HG03060 (cell line): ENCODE measurements around the gene SAG.
"Not testable (repeated sequence)": the region's sequence is repeated elsewhere in the genome, so short reads cannot be mapped to it uniquely, and the experiment has no call there.

Experiments used
- ATAC-seq: cut with Tn5 transposase; IDR thresholded peaks from one replicate; pipeline ENCODE4 v1.9.1; 2021; ENCODE audit warnings: low read depth, moderate number of reproducible peaks; ENCODE audit not compliant: unreplicated experiment

SAG gene

DNA sequence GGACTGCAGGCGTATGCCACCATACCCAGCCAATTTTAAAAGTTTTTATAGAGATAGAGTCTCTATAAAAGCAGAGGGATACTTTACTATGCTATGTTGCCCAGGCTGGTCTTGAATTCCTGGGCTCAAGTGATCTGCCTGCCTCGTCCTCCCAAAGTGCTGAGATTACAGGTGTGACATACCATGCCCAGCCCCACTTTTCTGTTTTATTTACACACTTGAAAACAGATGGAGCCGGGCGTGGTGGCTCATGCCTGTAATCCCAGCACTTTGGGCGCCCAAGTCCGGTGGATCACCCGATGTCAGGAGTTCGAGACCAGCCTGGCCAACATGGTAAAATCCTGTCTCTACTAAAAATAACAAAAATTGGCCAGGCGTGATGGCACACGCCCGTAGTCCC lies 67.2 kb downstream of the SAG start:
- not testable (repeated sequence) for ATAC-seq

DNA sequence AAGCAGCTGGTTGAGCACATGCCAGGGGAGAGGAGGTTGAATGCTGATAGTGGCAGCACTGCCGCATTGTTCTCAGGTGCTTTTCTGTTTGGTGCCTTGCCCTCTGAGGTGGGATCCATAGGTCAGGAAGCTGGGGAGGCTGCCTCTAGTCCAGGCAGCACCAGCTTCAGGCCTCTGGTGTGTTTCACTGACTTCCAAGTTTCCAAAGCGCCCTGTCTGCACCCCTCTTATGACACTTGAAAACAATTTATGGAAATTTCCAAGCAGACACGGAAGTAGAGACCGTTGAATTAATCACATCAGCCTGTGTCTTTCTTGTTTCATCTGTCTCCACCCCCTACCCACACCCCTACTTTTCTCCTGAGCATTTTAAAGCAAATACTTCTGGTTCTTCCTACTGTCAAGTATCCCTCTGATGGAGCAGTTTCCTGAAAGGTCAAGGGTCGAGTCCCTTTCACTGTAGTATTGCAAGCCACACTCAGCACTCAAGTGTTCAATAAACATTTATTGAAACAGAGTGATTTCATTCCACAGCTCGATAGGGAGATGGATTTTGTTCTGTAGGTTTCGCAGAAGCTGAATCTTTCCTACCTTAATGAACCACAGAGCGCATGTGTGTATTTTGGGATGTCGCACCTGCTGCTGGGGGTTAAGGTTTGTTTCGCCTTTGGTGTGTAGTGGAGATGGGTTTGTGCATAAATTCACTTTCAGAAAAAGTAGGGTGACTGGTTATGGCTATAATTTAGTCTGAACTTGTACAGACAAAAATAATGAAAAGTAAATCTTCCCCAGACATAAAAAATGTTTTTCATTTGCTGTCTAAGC lies 68.1 kb downstream of the SAG start:
- ATAC-seq = no peak

DNA sequence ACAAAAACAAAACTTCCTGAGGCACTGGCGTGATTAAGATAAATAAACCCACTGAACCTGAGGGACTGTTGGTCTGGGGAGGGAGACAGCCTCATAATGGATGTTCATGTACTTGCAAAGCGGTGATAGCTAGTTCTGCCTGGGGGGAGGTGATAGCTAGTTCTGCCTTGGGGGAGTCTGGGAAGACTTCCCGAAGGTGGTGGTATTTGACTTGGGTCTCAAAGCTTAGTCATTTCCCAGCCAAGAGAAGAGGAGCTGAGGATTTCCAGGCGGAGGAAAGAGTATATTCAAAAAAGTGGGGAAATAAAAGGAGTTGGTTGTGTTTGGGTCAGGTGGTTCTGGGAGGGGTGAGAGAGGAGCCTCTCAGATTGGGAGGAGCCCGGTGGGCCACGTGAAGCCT lies 71.4 kb downstream of the SAG start:
- no peak for ATAC-seq

- no peak for ATAC-seq
Measured at GRCh38 chr2:233379441-233379840, 71.8 kb downstream of the SAG start.

DNA sequence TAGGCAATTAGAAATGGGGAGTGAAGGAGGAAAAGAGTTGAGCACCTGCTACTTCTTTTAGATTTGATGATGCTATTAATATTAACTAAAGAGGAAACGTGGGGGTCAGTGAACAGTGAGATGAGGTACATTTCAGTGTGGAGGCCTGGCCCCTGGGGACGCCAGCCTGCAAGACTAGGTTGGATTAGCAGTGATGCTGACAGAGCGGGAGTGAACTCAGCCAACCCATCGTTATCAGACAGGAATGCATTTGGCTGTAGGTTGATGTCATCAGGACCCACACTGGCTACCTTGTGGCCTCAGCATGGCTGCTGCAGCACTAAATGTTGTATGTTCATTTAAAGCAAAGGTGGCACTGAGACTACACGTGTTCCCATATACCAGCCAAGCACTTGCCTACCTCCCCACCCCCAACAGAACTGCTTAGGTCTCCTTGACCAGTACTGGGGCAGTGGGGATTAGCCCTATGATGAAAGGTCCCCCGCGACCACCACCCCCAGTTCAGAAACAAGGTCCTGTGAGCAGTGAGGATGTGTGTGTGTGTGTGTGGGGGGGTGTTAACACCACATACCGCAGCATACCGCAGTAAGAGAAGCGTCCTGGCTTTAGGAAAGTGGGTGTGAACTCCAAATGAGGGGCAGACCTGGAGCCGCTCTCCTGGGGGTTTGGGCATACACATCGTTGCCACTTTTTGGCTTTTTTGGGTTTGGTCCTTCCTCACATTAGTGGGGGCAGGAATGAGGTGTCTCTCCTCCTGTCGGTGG lies 72.7 kb downstream of the SAG start:
- no peak for ATAC-seq

GRCh38 chr2:233380995-233381637 lies 73.5 kb downstream of the SAG start:
- no peak for ATAC-seq

- ATAC-seq = no peak
Measured at GRCh38 chr2:233381638-233381995, 74.0 kb downstream of the SAG start.

GRCh38 chr2:233384015-233384414 lies 76.4 kb downstream of the SAG start:
- ATAC-seq = no peak

GRCh38 chr2:233384811-233385488 lies 77.3 kb downstream of the SAG start:
- no peak for ATAC-seq

DNA sequence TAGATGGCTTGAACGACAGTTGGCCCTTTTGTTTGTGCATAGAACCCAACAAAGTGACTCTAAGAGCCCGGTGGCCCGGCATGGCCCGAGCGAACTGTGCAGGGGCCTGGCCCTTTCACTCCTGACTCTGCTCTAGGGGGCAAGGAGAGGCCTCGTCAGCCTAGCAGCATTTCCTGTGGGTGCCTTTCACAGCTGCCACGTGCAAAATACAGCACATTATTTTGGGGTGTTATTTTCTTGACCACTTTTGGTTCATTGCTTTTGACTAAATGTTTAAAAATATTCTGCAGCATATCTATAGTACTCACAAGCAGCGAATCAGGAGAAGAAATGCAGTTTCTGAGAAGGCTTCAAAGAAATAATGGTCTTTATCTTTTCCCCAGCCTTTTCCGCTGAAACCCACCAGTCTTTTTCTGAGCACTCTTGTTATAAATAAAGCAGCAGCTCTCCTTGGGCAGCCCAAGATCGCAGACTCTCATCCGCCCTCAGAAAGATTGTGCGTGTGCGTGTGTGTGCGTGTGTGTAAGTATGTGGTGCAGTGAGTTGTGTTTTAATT lies 78.0 kb downstream of the SAG start:
- ATAC-seq = no peak

DNA sequence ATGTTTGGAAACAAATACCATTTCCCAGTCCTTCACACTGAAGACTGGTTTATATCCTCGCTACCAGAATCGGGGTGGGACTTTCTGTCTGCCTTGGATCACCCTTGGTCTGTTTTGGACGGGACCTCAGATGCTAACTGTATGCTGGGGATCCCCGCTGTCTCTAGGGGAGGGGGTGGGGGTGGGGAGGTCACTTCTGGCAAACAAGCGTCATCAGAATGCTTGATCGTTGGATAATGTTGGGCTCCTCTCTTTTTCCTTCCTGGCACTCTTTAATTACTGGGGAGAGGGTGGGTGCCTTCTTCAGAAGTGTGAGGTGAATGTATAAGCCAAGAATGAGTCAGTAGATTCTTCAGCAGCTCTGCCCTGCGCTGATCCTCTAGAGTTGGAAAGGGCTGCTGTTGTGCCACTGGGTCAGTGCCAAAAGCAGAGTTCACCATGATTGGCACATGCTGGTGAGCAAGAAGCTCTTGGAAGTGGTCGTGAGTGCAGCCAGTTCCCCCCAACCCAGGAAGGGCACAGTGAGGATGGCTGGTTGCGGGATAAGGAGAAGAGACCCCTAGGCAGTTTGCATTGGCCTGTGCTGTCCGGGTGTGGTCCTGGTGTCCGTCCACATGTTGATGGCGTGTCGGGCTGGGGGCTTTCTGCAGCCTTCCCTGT lies 78.9 kb downstream of the SAG start:
- no peak for ATAC-seq

DNA sequence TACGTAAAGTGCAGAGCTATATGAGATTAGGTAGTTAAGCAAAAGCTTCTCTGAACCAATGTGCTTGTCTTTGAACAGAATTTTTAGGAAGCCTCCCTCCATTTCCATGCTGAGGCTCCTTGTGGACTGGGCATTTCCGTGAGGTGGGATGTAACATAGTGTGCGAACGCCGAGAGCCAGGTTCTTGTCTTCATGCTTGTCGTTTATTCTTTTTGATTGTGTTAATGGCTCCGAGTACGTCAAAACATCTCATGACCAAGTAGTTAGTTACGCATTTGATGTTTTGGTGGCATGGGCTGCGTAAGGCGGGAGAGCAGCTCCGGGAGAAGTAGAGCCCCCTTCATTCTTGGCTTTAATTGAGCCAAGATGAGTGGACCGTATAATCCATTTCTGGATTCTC lies 79.6 kb downstream of the SAG start:
- no peak for ATAC-seq

GRCh38 chr2:233387667-233388528 lies 80.3 kb downstream of the SAG start:
- no peak for ATAC-seq

- ATAC-seq = no peak
Measured at GRCh38 chr2:233389601-233390125, 82.0 kb downstream of the SAG start.

- no peak for ATAC-seq
Measured at GRCh38 chr2:233395687-233396086, 88.1 kb downstream of the SAG start.
